Measurements from ENCODE around the gene ZACN. TPM values are rescaled to one million over a fixed set of nuclear protein-coding genes. Genes with fewer than 3 reads are reported as not detected.

ZACN gene
- total and polyA plus RNA-seq, 2 experiments from 2014 or later: 21.2 TPM; not detected in 1

GRCh38 chr17:76092526-76093413 is 13.8 kb downstream of the ZACN start:
- Histone ChIP-seq H3K27me3 (no peaks in the 10 kb centered on the region), H3K9me2 (replicated peaks; ENCODE audit: insufficient read depth) (no peaks in the 10 kb centered on the region), H3K36me3 (replicated peaks; ENCODE audit: insufficient read depth, low read depth) (no peaks in the 10 kb centered on the region), H3K4me1 (ENCODE audit: insufficient read depth) (no peaks in the 10 kb centered on the region), H4K20me1 (ENCODE audit: insufficient read depth, poor library complexity, severe bottlenecking) (no peaks in the 10 kb centered on the region), H3K4me3 (no peak overlapping the region), H3K9me3 (ENCODE audit: low read depth) (no peaks in the 10 kb centered on the region), H2AFZ (no peak overlapping the region), H3K27ac (no peak overlapping the region), H3K79me2 (no peaks in the 10 kb centered on the region), H3K4me2 (no peak overlapping the region)
- no peak for DNase-seq (ENCODE audit: low spot score)
- no peak for TF ChIP-seq EZH2 (IDR thresholded peaks at IDR 0.05; ENCODE audit: borderline replicate concordance)
- TF ChIP-seq EZH2phosphoT487 (IDR thresholded peaks at IDR 0.05; ENCODE audit: low read depth, severe bottlenecking, unreplicated experiment): no peak
- TF ChIP-seq CTCF (IDR thresholded peaks at IDR 0.05; ENCODE audit: poor library complexity): no peak
- 96% methylated on average over 20 of the region's 20 CpGs for whole genome bisulfite sequencing (ENCODE audit: low lambda C conversion rate, missing lambda C conversion rate)

- Histone ChIP-seq H3K27me3 (no peaks in the 10 kb centered on the region), H2AFZ (no peak overlapping the region), H3K4me3 (no peak overlapping the region), H3K4me2 (no peak overlapping the region), H3K36me3 (replicated peaks; ENCODE audit: insufficient read depth, low read depth) (no peaks in the 10 kb centered on the region), H3K27ac (no peak overlapping the region), H4K20me1 (ENCODE audit: insufficient read depth, poor library complexity, severe bottlenecking) (no peaks in the 10 kb centered on the region), H3K9me3 (ENCODE audit: low read depth) (no peaks in the 10 kb centered on the region), H3K9me2 (replicated peaks; ENCODE audit: insufficient read depth) (no peaks in the 10 kb centered on the region), H3K4me1 (ENCODE audit: insufficient read depth) (no peaks in the 10 kb centered on the region), H3K79me2 (no peaks in the 10 kb centered on the region)
- WGBS (ENCODE audit: low lambda C conversion rate, missing lambda C conversion rate): 92% methylated on average over 11 of the region's 11 CpGs
- TF ChIP-seq EZH2phosphoT487 (IDR thresholded peaks at IDR 0.05; ENCODE audit: low read depth, severe bottlenecking, unreplicated experiment): no peak
- TF ChIP-seq EZH2 (IDR thresholded peaks at IDR 0.05; ENCODE audit: borderline replicate concordance): no peak
- no peak for TF ChIP-seq CTCF (IDR thresholded peaks at IDR 0.05; ENCODE audit: poor library complexity)
- no peak for DNase-seq (ENCODE audit: low spot score)
Observed at GRCh38 chr17:76094046-76094445, 15.1 kb downstream of the ZACN start.

- H3K9me2 ChIP-seq (replicated peaks; ENCODE audit: insufficient read depth): no peaks in the 10 kb centered on the region
- no peaks in the 10 kb centered on the region for H4K20me1 ChIP-seq (ENCODE audit: insufficient read depth, poor library complexity, severe bottlenecking)
- no peak for DNase-seq (ENCODE audit: low spot score)
- no peak overlapping the region for H3K27ac ChIP-seq
- no peak overlapping the region for H3K4me2 ChIP-seq
- H3K36me3 ChIP-seq (replicated peaks; ENCODE audit: insufficient read depth, low read depth): no peaks in the 10 kb centered on the region
- no peak overlapping the region for H3K4me3 ChIP-seq
- H3K9me3 ChIP-seq (ENCODE audit: low read depth): no peaks in the 10 kb centered on the region
- H3K4me1 ChIP-seq (ENCODE audit: insufficient read depth): no peaks in the 10 kb centered on the region
- H3K27me3 ChIP-seq: no peaks in the 10 kb centered on the region
- 93% methylated on average over 13 of the region's 13 CpGs for WGBS (ENCODE audit: low lambda C conversion rate, missing lambda C conversion rate)
- H2AFZ ChIP-seq: no peak overlapping the region
- TF ChIP-seq EZH2 (IDR thresholded peaks at IDR 0.05; ENCODE audit: borderline replicate concordance): no peak
- TF ChIP-seq EZH2phosphoT487 (IDR thresholded peaks at IDR 0.05; ENCODE audit: low read depth, severe bottlenecking, unreplicated experiment): no peak
- no peak for TF ChIP-seq CTCF (IDR thresholded peaks at IDR 0.05; ENCODE audit: poor library complexity)
- no peaks in the 10 kb centered on the region for H3K79me2 ChIP-seq
Observed at GRCh38 chr17:76095943-76096342, 17.0 kb downstream of the ZACN start.

Data from hepatocyte (in vitro differentiated cells).